ENCODE measurements around the gene ADRA2B.

GRCh38 chr2:96161898-96162297 is 45.5 kb upstream of the ADRA2B start:
- TF ChIP-seq CTCF (IDR thresholded peaks at IDR 0.05; ENCODE audit: low read length): no peak
- TF ChIP-seq EZH2 (IDR thresholded peaks at IDR 0.05; ENCODE audit: borderline replicate concordance, low read length): no peak

All from OCI-LY1 (cell line).